GM12801 (cell line): ENCODE measurements around the gene LETM1.

Experiments
- TF ChIP-seq, protein P1 (sequence below): IDR thresholded peaks from one replicate; pipeline ENCODE4 v1.5.1; 2011; ENCODE audit warnings: control low read depth; ENCODE audit not compliant: insufficient read length; ENCODE audit errors: extremely low read depth

LETM1 gene

DNA sequence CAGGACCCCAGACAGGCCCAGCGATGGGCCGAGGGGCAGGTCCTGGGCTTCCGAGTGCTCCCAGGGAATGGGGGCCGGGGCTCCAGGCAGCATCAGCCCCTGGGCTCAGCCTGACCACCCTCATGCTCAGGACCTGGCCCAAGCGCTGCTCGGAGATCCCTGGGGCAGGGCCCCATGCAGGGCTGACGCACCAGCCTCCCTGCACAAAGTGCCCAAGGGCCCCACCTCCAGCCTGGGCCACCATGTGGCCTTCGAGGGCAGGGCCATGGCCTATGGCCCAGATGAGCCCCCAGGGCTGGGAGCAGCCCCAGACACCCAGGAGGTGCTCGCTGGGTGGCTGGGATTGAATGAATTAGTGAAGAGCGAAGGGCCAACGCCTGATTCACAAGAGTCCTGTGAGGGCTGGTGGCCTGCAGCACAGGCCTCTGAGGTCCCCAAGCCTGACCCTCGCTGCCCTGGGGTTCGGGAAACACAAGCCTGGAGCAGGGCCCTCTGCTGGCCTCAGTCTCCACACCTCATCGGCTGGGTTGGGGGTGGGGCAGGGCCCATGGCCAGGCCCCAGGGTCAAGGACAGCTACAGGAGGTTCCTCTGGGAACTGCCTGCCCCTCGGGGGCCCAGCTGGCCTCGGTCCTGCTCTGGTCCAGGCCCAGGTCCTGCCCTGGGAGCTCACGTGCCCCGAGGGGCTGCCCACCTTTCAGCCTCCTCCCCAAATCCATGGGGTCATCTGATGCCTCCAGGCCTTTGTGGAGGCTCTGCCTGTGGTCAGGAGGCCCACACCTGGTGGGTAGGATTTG, 76.2 kb downstream of the LETM1 start:
- TF ChIP-seq, protein P1, sequence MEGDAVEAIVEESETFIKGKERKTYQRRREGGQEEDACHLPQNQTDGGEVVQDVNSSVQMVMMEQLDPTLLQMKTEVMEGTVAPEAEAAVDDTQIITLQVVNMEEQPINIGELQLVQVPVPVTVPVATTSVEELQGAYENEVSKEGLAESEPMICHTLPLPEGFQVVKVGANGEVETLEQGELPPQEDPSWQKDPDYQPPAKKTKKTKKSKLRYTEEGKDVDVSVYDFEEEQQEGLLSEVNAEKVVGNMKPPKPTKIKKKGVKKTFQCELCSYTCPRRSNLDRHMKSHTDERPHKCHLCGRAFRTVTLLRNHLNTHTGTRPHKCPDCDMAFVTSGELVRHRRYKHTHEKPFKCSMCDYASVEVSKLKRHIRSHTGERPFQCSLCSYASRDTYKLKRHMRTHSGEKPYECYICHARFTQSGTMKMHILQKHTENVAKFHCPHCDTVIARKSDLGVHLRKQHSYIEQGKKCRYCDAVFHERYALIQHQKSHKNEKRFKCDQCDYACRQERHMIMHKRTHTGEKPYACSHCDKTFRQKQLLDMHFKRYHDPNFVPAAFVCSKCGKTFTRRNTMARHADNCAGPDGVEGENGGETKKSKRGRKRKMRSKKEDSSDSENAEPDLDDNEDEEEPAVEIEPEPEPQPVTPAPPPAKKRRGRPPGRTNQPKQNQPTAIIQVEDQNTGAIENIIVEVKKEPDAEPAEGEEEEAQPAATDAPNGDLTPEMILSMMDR: no peak

DNA sequence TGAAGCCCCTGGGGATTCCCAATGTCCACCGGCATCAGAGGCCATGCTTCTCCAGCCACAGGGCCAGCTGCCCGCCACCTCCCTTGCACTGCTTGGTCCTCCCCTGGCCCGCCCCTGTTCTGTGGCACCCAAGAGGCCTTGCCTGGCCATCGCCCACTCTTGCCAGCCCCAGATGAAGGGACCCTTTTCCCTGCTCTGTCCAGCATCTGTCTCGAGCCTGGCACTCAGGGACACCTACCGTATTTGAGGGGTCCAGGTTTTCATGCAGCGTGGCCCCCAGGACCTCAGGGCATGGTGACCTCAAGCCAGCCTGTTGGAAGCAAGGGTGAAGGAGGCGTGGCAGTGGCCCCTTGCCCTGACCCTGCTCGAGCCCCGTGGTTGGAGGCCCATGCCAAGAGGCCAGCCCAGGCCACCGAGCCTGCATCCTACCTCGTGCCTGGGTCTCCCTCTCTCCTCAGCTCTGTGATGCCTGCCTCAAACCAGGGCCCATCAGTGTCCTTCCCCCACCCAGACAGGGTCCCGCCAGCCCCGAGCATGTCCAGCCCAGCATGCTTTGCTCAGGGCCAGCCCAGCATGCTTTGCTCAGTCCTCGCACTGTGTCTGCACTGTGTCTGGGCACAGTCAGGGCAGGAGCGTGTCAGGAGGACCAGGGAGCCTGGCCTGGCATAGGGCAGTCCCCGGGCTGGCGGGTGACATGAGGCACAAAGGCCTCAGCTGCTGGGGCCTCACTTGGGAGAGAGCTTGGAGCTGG, 77.1 kb downstream of the LETM1 start:
- TF ChIP-seq, protein P1: no peak

DNA sequence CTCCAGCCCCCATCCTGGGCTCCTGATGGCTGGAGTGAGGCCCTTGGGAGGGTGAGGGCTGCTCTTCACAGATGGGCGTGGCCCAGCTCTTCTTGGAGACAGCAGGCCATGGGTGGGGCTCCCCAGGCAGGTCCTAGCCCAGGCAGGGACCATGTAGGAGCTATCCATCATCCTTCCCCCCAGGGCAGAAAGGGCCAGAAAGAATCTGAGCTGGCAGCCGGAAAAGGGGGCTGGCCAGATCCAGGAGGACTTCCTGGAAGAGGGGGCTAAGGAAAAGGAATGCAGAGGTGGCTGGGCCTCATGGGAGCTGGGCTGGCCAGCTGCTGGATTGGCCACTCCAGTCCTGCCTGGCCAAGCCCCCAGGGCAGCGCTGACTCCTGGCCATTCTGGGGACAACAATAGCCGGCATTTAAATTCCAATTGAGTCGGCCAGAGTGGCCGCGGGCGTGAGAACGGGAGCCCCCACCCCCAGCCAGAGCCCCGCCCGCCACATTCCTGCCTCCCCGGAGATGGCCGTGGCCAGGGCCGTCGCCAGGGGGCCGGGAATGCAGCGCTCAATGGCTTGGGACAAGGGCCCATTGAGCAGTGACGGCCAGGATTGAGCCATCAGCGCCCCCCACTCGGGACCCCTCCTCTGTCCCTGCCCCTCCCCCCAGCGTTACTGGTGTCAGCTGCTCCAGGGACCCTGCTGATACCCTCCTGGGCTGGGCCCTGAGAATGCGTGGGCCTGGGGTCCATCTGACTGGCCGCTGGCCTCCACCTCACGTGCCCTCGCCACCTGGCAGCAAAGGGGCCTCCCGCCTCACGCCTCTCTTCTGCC, 77.9 kb downstream of the LETM1 start:
- TF ChIP-seq, protein P1: no peak

DNA sequence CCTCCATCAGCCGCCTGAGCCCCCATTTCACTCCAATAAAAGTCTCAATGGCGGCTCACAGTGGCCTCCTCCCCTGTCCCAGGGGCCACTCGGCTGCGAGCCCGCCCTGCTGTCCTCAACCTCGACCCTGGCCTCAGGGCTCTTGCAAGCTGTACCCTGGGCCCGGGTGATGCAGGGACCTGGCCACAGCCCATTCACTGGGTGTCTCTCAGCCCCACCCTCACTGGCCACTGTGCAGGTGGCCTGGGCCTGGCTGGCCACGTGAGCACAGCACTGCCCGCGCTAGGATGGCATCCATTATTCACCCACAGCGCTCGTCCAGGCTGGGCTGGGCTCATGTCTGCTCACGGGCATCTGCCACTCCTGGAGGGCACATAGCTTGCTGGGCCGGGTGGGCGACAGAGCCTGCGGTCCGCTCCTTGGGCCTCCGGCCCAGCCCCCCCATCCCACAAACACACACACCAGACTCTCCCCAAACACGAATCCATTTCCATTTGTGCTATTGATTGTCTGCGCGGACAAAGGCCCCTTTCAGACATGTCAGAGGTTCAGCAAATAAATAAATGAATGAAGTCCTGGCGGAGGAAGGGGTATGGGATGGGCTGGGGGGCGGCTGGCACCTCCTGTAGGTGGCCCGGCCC, 79.3 kb downstream of the LETM1 start:
- TF ChIP-seq, protein P1: no peak

DNA sequence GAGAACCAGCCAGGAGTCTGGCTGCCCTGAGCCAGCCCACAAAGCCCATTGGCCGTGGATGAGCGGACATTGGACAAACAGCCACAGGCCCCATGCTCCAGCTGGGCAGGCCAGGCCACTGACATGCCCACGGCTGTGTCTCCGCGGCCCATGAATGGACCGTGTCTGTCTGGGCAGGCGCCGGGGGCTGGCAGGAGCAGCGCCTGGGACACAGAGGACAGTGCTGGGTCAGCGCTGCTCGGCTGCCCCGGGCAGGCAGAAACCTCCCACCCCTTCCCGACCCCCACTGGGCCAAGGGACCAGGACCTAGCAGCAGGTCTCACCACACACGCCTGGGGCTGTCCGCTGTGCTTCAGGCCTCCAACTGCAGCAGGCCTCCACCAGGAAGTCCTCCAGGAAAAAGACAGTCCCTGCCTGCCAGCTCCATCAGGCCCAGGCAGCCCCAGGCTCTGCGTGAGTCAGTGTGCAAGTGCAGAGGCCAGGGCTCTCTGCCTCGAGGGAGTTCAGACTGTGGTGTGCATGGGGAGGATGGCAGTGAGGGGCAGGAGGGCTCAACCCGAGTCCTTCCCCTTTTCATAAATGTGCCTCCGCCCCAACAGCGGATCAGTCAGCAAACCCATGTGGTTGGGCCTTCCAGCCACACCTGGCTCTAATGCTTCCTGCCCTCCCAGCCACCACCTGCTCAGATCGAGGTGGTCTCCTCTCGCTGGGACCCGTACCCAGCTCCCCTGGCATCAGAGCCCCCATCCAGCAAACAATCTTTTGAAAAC, 80.0 kb downstream of the LETM1 start:
- TF ChIP-seq, protein P1: no peak

DNA sequence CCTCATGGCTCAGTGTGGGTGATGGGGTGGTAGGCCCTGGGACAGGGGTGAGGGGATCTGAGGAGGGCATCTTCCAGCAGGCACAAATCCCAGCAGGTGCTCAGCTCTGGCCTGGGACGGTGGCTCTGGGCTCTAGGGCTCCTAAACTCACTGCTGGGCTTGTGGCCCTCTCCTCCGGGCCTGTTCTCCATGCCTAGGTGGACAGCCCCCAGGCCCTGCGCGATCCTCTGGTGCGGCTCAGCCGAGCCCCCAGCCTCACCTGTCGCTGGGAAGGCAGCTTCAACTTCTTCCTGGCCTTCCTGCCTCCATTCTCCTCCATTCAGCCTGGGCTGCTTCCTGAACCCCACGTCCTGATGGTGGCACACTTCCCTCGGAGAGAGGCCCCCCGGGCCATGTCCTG, 82.2 kb downstream of the LETM1 start:
- TF ChIP-seq, protein P1: no peak
